Measurements from ENCODE around the gene TSEN54. TPM values are rescaled to one million over a fixed set of nuclear protein-coding genes. Genes with fewer than 3 reads are reported as not detected.

The TSEN54 gene
- total RNA-seq = 11.3 and 12.1 TPM in 2 replicates

GRCh38 chr17:75516255-75516618, at the start of gene TSEN54:
TSEN54 (plus strand) TSS chr17:75516528; CDS start chr17:75516561, 33 bp downstream.
- peak; percentile 86 for DNase-seq (ENCODE audit: low read depth)
- TF ChIP-seq, protein P1, sequence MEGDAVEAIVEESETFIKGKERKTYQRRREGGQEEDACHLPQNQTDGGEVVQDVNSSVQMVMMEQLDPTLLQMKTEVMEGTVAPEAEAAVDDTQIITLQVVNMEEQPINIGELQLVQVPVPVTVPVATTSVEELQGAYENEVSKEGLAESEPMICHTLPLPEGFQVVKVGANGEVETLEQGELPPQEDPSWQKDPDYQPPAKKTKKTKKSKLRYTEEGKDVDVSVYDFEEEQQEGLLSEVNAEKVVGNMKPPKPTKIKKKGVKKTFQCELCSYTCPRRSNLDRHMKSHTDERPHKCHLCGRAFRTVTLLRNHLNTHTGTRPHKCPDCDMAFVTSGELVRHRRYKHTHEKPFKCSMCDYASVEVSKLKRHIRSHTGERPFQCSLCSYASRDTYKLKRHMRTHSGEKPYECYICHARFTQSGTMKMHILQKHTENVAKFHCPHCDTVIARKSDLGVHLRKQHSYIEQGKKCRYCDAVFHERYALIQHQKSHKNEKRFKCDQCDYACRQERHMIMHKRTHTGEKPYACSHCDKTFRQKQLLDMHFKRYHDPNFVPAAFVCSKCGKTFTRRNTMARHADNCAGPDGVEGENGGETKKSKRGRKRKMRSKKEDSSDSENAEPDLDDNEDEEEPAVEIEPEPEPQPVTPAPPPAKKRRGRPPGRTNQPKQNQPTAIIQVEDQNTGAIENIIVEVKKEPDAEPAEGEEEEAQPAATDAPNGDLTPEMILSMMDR (IDR thresholded peaks at IDR 0.05; ENCODE audit: insufficient read depth, low read depth, low read length) = no peak
- peak within 1 kb of the TSS; percentile 82 for H3K4me3 ChIP-seq (ENCODE audit: low read depth, low read length)

- H3K4me3 ChIP-seq (ENCODE audit: low read depth, low read length) = no peak overlapping the region
- TF ChIP-seq, protein P1 (IDR thresholded peaks at IDR 0.05; ENCODE audit: insufficient read depth, low read depth, low read length) = no peak
- DNase-seq (ENCODE audit: low read depth) = no peak
These were observed 48.0 kb upstream of the TSEN54 start for GRCh38 chr17:75468291-75468754.

GRCh38 chr17:75468779-75469373, 47.5 kb upstream of the TSEN54 start:
- no peak overlapping the region for H3K4me3 ChIP-seq (ENCODE audit: low read depth, low read length)
- TF ChIP-seq, protein P1 (IDR thresholded peaks at IDR 0.05; ENCODE audit: insufficient read depth, low read depth, low read length) = no peak
- no peak for DNase-seq (ENCODE audit: low read depth)

GRCh38 chr17:75471207-75471606, 45.1 kb upstream of the TSEN54 start:
- TF ChIP-seq, protein P1 (IDR thresholded peaks at IDR 0.05; ENCODE audit: insufficient read depth, low read depth, low read length) = no peak
- H3K4me3 ChIP-seq (ENCODE audit: low read depth, low read length) = no peak overlapping the region
- DNase-seq (ENCODE audit: low read depth) = no peak

GRCh38 chr17:75472119-75472518, 44.2 kb upstream of the TSEN54 start:
- no peak for DNase-seq (ENCODE audit: low read depth)
- TF ChIP-seq, protein P1 (IDR thresholded peaks at IDR 0.05; ENCODE audit: insufficient read depth, low read depth, low read length) = no peak
- H3K4me3 ChIP-seq (ENCODE audit: low read depth, low read length) = no peak overlapping the region

- no peak overlapping the region for H3K4me3 ChIP-seq (ENCODE audit: low read depth, low read length)
- DNase-seq (ENCODE audit: low read depth) = no peak
- TF ChIP-seq, protein P1 (IDR thresholded peaks at IDR 0.05; ENCODE audit: insufficient read depth, low read depth, low read length) = no peak
These were observed 43.1 kb upstream of the TSEN54 start for GRCh38 chr17:75473246-75473645.

GRCh38 chr17:75474736-75475135, 41.6 kb upstream of the TSEN54 start:
- DNase-seq (ENCODE audit: low read depth) = no peak
- no peak overlapping the region for H3K4me3 ChIP-seq (ENCODE audit: low read depth, low read length)
- TF ChIP-seq, protein P1 (IDR thresholded peaks at IDR 0.05; ENCODE audit: insufficient read depth, low read depth, low read length) = no peak

All from fibroblast of villous mesenchyme (primary cell).